NCI-H128 (cell line): ENCODE results near the gene OR51I2.

Experiments
- DNase-seq: peaks from one replicate; lab custom pipeline; 2025; ENCODE audit not compliant: unreplicated experiment; lab: John Stamatoyannopoulos, UW

Gene OR51I2

DNA sequence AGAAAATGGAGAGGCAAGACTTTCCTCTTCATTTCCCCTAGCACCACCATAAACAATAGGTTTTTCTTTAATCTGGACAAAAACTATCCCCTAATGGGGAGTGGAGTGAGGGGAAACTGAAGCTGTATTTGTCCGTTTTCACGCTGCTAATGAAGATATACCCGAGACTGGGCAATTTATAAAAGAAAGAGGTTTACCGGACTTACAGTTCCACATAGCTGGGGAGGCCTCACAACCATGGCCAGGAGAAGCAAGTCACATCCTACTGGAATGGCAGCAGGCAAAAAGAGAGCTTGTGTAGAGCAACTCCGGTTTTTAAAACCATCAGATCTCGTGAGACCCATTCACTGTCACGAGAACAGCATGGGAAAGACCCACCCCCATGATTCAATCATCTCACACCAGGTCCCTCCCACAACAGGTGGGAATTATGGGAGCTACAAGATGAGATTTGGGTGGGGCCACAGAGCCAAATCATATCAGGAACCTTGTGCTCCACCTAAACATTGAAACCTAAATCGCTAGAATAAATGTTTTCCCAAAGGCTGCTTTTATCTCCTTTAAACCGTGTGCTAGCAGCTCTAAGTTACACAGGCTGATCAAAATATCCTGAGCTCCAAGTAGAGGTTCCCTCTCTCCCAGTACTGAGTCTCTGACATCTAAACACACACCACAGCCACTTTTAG is 56.4 kb downstream of the OR51I2 start:
- no peak for DNase-seq
